Left lung (tissue), 10 donors: Measurements from ENCODE around the gene SURF4. TPM values are rescaled to one million over a fixed set of nuclear protein-coding genes. Genes with fewer than 3 reads are reported as not detected.

Experiments used
- ATAC-seq: fragments of 200-7000 bp; cut with Tn5 transposase; one replicate; pipeline ENCODE4 v1.9.1; 2020; ENCODE audit warnings: moderate library complexity
- DNase-seq, 4 donors: peaks; one replicate each; pipeline ENCODE4 v3.0.0-alpha.2; 2013 to 2020
- H3K27ac ChIP-seq, 2 donors: fragments of 200-600 bp; sonication (generic) in 1 of 2; one replicate each; pipeline versions ENCODE4 v1.5.0 to v1.8.0; 2020 to 2021
- H3K27me3 ChIP-seq, 2 donors: fragments of 200-600 bp; sonication (generic) in 1 of 2; one replicate each; pipeline versions ENCODE4 v1.5.0 to v1.8.0; 2020 to 2021
- H3K36me3 ChIP-seq, 2 donors: fragments of 200-600 bp; sonication (generic) in 1 of 2; one replicate each; pipeline versions ENCODE4 v1.5.0 to v1.8.0; 2020 to 2021
- H3K4me1 ChIP-seq, 2 donors: fragments of 200-600 bp; one replicate each; pipeline ENCODE4 v1.8.0; 2021
- H3K4me3 ChIP-seq, 2 donors: fragments of 200-600 bp; sonication (generic) in 1 of 2; one replicate each; pipeline versions ENCODE4 v1.5.0 to v1.8.0; 2020 to 2021; ENCODE audit warnings: mild to moderate bottlenecking in 1 of 2
- H3K9me3 ChIP-seq, 2 donors: fragments of 200-600 bp; sonication (generic) in 1 of 2; one replicate each; pipeline versions ENCODE4 v1.5.0 to v1.8.0; 2020 to 2021
- intact Hi-C, 2 donors: fragments of 100-400 bp; cut with DNase I; formaldehyde crosslinking; loops; one replicate each; pipeline versions ENCODE4 v1.11.2 to v1.14.2; 2022
- polyA plus RNA-seq, 6 donors: library from polyadenylated mRNA; unstranded; fragments of 120-200 nt; gene quantifications; one replicate each; pipeline ENCODE4 v1.2.1, GENCODE V29; 2013; ENCODE audit not compliant: insufficient read length in 6 of 6
- total RNA-seq, 2 donors: library from RNA; stranded (reverse); fragmentation: NEBNext Ultra II Directional; extraction: Animal tissue kit (Norgen Biotek cat#: 25700); gene quantifications; one replicate each; pipeline ENCODE4 v1.2.1, GENCODE V29; 2021
- TF ChIP-seq, protein P1 (sequence below), 2 donors: fragments of 200-600 bp; sonication (generic) in 1 of 2; IDR thresholded peaks; one replicate each; pipeline versions ENCODE4 v1.5.0 to v1.8.0; 2021; ENCODE audit warnings: antibody characterized with exemption in 2 of 2
- donor health status: DM: no; HTN: yes; CAD: no.
- donor health status: DM: no; HTN: no; CAD: no.

The SURF4 gene
- total and polyA plus RNA-seq, 8 donors = 117 to 252 (median 132) TPM

DNA sequence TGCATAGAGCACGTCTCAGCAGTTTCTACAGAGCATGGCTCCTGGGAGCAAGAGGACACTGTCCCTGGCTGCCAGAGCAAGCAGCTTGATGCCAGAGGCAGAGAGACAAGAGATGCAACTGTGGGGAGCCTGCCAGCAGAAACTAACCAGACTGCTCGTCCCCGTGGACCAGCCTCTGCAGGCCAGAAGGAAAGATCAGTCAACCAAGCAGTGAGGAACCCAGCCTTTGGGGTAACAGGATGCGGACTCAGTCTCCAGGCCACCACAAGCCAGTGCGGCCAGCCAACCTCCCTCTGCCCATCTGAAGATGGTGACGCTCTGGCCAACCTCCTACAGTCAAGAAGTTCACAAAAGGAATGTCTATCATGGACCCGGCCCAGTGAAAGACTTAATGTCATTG is 3.7 kb downstream of the SURF4 start:
- Histone ChIP-seq H3K36me3 (peaks cover 0 to 50% of the 10 kb centered on the region in 2 donors), H3K27me3 (no peaks in the 10 kb centered on the region), H3K27ac (peak overlapping the region in 1 of 2 donors; percentile 41), H3K9me3 (no peaks in the 10 kb centered on the region), H3K4me1 (peaks cover 34 to 89% of the 10 kb centered on the region in 2 donors), H3K4me3 (no peak overlapping the region)
- intact Hi-C loops = no loop called here
- DNase-seq (peak in 1 of 4 donors; percentile 28), ATAC-seq (no peak)
- TF ChIP-seq, protein P1, sequence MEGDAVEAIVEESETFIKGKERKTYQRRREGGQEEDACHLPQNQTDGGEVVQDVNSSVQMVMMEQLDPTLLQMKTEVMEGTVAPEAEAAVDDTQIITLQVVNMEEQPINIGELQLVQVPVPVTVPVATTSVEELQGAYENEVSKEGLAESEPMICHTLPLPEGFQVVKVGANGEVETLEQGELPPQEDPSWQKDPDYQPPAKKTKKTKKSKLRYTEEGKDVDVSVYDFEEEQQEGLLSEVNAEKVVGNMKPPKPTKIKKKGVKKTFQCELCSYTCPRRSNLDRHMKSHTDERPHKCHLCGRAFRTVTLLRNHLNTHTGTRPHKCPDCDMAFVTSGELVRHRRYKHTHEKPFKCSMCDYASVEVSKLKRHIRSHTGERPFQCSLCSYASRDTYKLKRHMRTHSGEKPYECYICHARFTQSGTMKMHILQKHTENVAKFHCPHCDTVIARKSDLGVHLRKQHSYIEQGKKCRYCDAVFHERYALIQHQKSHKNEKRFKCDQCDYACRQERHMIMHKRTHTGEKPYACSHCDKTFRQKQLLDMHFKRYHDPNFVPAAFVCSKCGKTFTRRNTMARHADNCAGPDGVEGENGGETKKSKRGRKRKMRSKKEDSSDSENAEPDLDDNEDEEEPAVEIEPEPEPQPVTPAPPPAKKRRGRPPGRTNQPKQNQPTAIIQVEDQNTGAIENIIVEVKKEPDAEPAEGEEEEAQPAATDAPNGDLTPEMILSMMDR (IDR thresholded peaks at IDR 0.05) = no peak

DNA sequence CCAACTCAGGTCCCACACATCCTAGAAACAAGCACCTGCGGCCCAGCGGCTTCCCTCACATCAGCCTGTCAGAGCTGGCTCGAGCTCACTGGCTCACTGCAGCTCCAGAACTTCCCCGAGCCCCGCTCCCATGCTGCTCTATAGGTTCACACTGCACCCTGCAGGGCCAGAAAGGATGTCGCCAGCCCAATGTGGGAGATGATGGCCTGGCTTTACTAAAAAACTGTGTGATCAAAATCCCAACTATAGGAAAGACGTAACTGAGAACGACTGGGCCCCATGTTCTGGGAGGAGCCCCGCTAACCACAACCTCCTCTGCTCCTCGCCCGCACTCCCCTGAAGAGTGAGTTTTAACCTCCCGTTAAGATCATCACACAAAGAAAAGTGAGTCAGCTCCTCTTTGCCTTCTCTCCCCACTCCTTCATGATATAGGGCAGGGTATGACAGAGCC is 4.6 kb downstream of the SURF4 start:
- Histone ChIP-seq H3K4me3 (no peak overlapping the region), H3K9me3 (no peaks in the 10 kb centered on the region), H3K27me3 (no peaks in the 10 kb centered on the region), H3K36me3 (peaks cover 0 to 58% of the 10 kb centered on the region in 2 donors), H3K27ac (peak overlapping the region; percentile 41 to 44), H3K4me1 (peaks cover 34 to 81% of the 10 kb centered on the region in 2 donors)
- TF ChIP-seq, protein P1 (IDR thresholded peaks at IDR 0.05) = no peak
- intact Hi-C loops = no loop called here
- DNase-seq (no peak), ATAC-seq (no peak)

DNA sequence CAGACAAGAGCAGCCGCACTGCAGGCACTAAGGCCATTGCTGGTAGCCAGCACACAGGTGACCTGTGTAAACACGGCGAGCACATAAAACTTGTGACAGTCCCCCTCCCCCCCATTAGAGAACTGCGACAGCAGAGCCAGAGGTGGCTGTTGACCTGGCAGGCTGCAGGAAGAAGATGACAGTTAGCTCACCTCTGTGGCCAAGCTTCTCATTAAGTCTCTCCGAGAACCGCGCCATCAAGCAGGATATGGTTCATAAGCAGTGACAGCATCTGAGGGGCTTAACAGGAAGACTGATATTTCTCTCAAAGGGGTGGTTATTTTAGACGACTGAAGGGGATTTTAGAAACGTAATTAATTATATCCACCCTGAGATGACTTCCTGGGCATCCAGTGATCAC is 5.2 kb downstream of the SURF4 start:
- ATAC-seq (peak; percentile 14), DNase-seq (no peak)
- TF ChIP-seq, protein P1 (IDR thresholded peaks at IDR 0.05) = no peak
- H3K9me3 ChIP-seq = no peaks in the 10 kb centered on the region
- intact Hi-C loops = no loop called here
- no peak overlapping the region for H3K4me3 ChIP-seq
- H3K36me3 ChIP-seq = peaks cover 0 to 64% of the 10 kb centered on the region in 2 donors
- peaks cover 34 to 81% of the 10 kb centered on the region in 2 donors for H3K4me1 ChIP-seq
- no peaks in the 10 kb centered on the region for H3K27me3 ChIP-seq
- peak overlapping the region; percentile 41 to 44 for H3K27ac ChIP-seq

DNA sequence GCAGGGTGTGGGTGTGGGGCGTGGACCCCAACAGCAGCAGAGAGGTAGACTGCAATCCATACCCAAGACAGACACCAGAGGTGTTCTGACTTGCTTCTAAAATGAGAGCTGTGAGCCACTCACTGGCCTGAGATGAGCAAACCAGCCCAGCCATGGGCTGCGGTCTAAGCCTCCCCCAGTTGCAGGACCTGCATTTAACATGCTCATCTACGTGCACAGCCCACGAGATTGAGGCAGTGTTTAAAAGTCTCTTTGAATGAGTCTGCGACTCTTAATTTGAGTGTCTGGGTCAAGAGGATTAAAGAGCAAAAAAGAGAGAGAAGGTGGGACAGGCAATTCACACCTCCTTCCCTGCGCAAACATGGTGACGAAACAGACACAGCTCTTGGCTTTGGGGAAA is 5.9 kb downstream of the SURF4 start:
- TF ChIP-seq, protein P1 (IDR thresholded peaks at IDR 0.05) = no peak
- H3K36me3 ChIP-seq = peaks cover 0 to 72% of the 10 kb centered on the region in 2 donors
- intact Hi-C loops = no loop called here
- H3K9me3 ChIP-seq = no peaks in the 10 kb centered on the region
- no peaks in the 10 kb centered on the region for H3K27me3 ChIP-seq
- ATAC-seq = peak; percentile 71
- H3K4me3 ChIP-seq = no peak overlapping the region
- peaks cover 34 to 80% of the 10 kb centered on the region in 2 donors for H3K4me1 ChIP-seq
- peak in 1 of 4 donors; percentile 36 for DNase-seq
- peak overlapping the region; percentile 16 to 44 for H3K27ac ChIP-seq

DNA sequence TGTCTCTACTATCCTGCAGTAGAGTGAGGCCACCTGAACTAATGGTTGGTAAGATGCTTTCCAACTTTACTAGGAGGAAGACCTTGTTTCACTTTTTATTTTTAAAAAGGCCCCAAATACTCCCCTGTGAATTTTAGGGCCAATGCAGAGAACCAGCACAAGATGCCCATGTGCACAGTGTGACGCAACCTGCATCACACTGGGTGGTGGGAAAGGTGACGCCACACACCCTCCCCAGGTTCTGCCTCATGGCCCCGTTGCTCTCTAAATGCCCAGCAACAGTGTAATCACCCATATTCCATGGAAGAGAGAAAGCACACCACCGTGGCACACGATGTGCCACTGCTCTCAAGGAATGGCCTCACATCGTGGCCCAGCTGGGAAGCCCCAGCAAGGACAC is 6.4 kb downstream of the SURF4 start:
- H3K27ac ChIP-seq = peak overlapping the region; percentile 16 to 44
- H3K27me3 ChIP-seq = no peaks in the 10 kb centered on the region
- ATAC-seq = peak; percentile 4
- intact Hi-C loops = no loop called here
- H3K9me3 ChIP-seq = no peaks in the 10 kb centered on the region
- no peak for DNase-seq
- peaks cover 34 to 76% of the 10 kb centered on the region in 2 donors for H3K4me1 ChIP-seq
- H3K36me3 ChIP-seq = peaks cover 0 to 77% of the 10 kb centered on the region in 2 donors
- TF ChIP-seq, protein P1 (IDR thresholded peaks at IDR 0.05) = no peak
- H3K4me3 ChIP-seq = no peak overlapping the region
